ENCODE results near the gene NEK7. TPM values are rescaled to one million over a fixed set of nuclear protein-coding genes. Genes with fewer than 3 reads are reported as not detected.

Gene NEK7
- total RNA-seq, 4 donors from 2014 or later, result 45.7 to 75.7 (median 53.5) TPM

DNA sequence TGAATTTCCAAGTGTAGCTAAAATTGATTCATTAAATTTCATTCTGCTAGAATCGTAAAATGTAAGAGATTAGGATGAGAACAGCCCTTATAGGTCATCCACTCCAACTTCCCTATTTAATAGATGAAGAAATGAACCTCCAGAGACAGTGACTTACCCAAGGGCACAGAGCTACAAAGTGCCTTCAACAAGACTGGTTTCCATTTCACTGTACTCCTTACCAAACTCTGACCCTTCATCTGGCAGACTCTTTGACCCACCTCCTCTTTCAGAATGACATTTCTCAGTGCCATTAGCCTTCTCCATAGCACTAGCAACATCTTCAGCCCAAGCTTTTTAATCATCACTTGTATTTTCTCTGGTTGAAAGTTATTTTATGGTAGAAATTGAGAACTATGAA, 161.3 kb downstream of the NEK7 start:
- H3K9me3 ChIP-seq, result no peaks in the 10 kb centered on the region
- H3K4me1 ChIP-seq, result no peaks in the 10 kb centered on the region
- H3K4me3 ChIP-seq, result no peak overlapping the region
- DNase-seq (ENCODE audit: low spot score in 2 of 2), result no peak
- 91% methylated on average over 1 of the region's 1 CpG for WGBS
- H3K36me3 ChIP-seq, result peaks cover 18% of the 10 kb centered on the region
- TF ChIP-seq POLR2A (IDR thresholded peaks at IDR 0.05) (no peak), EP300 (IDR thresholded peaks at IDR 0.05) (no peak), POLR2AphosphoS5 (IDR thresholded peaks at IDR 0.05) (no peak)
- TF ChIP-seq, protein P1, sequence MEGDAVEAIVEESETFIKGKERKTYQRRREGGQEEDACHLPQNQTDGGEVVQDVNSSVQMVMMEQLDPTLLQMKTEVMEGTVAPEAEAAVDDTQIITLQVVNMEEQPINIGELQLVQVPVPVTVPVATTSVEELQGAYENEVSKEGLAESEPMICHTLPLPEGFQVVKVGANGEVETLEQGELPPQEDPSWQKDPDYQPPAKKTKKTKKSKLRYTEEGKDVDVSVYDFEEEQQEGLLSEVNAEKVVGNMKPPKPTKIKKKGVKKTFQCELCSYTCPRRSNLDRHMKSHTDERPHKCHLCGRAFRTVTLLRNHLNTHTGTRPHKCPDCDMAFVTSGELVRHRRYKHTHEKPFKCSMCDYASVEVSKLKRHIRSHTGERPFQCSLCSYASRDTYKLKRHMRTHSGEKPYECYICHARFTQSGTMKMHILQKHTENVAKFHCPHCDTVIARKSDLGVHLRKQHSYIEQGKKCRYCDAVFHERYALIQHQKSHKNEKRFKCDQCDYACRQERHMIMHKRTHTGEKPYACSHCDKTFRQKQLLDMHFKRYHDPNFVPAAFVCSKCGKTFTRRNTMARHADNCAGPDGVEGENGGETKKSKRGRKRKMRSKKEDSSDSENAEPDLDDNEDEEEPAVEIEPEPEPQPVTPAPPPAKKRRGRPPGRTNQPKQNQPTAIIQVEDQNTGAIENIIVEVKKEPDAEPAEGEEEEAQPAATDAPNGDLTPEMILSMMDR (IDR thresholded peaks at IDR 0.05), result no peak
- no peaks in the 10 kb centered on the region for H3K27me3 ChIP-seq
- no peak overlapping the region for H3K27ac ChIP-seq

DNA sequence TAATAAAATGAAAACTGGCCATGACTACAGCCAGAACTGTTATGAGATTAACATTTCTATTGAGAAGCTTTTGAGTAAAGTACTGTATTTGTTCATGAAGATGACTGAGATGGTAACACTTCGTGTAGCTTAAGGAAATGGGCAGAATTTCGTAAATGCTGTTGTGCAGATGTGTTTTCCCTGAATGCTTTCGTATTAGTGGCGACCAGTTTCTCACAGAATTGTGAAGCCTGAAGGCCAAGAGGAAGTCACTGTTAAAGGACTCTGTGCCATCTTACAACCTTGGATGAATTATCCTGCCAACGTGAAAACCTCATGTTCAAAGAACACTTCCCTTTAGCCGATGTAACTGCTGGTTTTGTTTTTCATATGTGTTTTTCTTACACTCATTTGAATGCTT, 164.0 kb downstream of the NEK7 start:
- no peak for DNase-seq (ENCODE audit: low spot score in 2 of 2)
- 79% methylated on average over 6 of the region's 6 CpGs for WGBS

DNA sequence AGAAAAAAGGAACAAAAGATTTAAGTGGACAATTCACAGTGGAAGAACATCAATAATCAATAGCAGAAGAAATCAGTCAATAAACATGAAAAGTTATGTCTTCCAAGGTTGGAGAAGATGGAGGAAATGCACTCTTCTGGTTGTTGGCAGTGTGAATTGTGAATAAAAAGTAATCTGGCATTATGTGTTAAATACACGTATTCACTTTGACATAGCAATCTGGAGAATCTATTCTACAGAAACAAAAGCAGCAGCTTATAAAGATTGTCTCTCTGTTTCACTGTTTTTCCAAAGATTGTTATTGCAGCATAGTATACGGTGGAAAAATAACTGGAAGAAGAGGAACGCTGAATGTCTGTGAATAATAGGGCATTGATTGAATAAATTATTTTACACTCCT, 169.4 kb downstream of the NEK7 start:
- Histone ChIP-seq H3K9me3 (no peaks in the 10 kb centered on the region), H3K4me3 (no peak overlapping the region), H3K4me1 (no peaks in the 10 kb centered on the region), H3K27me3 (no peaks in the 10 kb centered on the region), H3K36me3 (peaks cover 5% of the 10 kb centered on the region), H3K27ac (no peak overlapping the region)
- DNase-seq (ENCODE audit: low spot score in 2 of 2), result no peak
- WGBS, result 41% methylated on average over 3 of the region's 3 CpGs
- TF ChIP-seq POLR2A (IDR thresholded peaks at IDR 0.05), result no peak

More for the DNA sequence above, 164.0 kb downstream of the NEK7 start:
- TF ChIP-seq POLR2AphosphoS5 (IDR thresholded peaks at IDR 0.05) (no peak), POLR2A (IDR thresholded peaks at IDR 0.05) (no peak), EP300 (IDR thresholded peaks at IDR 0.05) (no peak)
- TF ChIP-seq, protein P1 (IDR thresholded peaks at IDR 0.05), result no peak
- Histone ChIP-seq H3K27ac (no peak overlapping the region), H3K36me3 (peaks cover 11% of the 10 kb centered on the region), H3K4me3 (no peak overlapping the region), H3K9me3 (no peaks in the 10 kb centered on the region), H3K4me1 (no peaks in the 10 kb centered on the region), H3K27me3 (no peaks in the 10 kb centered on the region)

DNA sequence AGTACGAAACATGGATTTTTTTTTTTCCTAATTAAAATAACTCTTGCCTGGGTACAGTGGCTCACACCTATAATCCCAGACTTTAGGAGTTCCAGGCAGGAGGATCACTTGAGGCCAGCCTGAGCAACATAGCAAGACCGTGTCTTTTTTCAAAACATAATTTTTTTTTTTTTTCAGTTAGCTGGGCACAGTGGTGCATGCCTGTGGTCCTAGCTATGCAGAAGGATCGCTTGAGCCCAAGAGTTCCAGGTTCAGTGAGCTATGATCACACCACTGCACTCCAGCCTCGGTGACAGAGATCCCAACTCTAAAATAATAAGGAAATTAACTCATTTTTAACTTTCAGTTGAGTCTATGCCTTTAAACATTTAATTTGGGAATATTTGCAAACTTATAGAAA, 170.1 kb downstream of the NEK7 start:
- 78% methylated on average over 4 of the region's 4 CpGs for WGBS
- H3K9me3 ChIP-seq, result no peaks in the 10 kb centered on the region
- H3K4me1 ChIP-seq, result no peaks in the 10 kb centered on the region
- no peak overlapping the region for H3K27ac ChIP-seq
- H3K27me3 ChIP-seq, result no peaks in the 10 kb centered on the region
- H3K36me3 ChIP-seq, result peaks cover 5% of the 10 kb centered on the region
- TF ChIP-seq, protein P1 (IDR thresholded peaks at IDR 0.05), result no peak
- TF ChIP-seq POLR2A (IDR thresholded peaks at IDR 0.05) (no peak), POLR2AphosphoS5 (IDR thresholded peaks at IDR 0.05) (no peak), EP300 (IDR thresholded peaks at IDR 0.05) (no peak)
- DNase-seq (ENCODE audit: low spot score in 2 of 2), result no peak
- no peak overlapping the region for H3K4me3 ChIP-seq

DNA sequence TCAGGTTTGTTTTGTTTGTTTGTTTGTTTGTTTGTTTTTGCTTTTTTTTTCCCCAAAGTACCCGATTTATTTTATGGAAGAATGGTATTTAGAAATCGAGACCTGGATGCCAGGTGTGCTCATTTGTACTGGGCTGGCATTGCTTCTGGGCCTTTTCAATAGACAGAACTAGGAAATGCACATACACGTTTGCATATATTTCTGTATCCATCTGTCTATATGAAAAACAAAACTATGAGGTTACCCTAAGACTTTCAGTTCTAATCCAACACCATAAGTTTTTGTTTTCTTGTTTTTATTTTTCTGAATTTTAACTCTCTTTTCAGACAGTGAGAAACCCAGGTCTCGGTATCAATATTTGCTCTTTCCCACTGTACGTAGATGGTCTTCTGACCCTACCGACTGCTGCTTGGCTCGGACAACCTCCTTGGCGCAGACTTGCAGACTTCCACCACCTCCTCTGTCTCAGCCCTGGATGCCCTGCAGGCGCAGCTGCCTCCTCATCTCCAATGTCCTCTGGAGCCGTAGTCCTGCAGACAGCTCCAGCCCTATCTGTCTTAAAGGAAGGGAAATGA, 171.7 kb downstream of the NEK7 start:
- H3K27me3 ChIP-seq, result no peaks in the 10 kb centered on the region
- H3K4me3 ChIP-seq, result no peak overlapping the region
- H3K27ac ChIP-seq, result no peak overlapping the region
- H3K36me3 ChIP-seq, result no peaks in the 10 kb centered on the region
- DNase-seq (ENCODE audit: low spot score in 2 of 2), result no peak
- no peaks in the 10 kb centered on the region for H3K9me3 ChIP-seq
- TF ChIP-seq EP300 (IDR thresholded peaks at IDR 0.05), result no peak
- TF ChIP-seq, protein P1 (IDR thresholded peaks at IDR 0.05), result no peak
- TF ChIP-seq POLR2AphosphoS5 (IDR thresholded peaks at IDR 0.05), result no peak
- no peak for TF ChIP-seq POLR2A (IDR thresholded peaks at IDR 0.05)
- WGBS, result 88% methylated on average over 10 of the region's 10 CpGs
- no peaks in the 10 kb centered on the region for H3K4me1 ChIP-seq

Measured in suprapubic skin (tissue), 4 donors.